Epithelial cell of prostate (primary cell): ENCODE measurements around the gene LHX4.

Experiments used
- DNase-seq: peaks from one replicate; pipeline ENCODE4 v3.0.0-alpha.2; 2011; ENCODE audit warnings: low read depth, low spot score
- H3K27ac ChIP-seq: fragments of 450-650 bp; 2 replicates; pipeline ENCODE4 v1.5.1; 2017; ENCODE audit warnings: mild to moderate bottlenecking

The LHX4 gene

DNA sequence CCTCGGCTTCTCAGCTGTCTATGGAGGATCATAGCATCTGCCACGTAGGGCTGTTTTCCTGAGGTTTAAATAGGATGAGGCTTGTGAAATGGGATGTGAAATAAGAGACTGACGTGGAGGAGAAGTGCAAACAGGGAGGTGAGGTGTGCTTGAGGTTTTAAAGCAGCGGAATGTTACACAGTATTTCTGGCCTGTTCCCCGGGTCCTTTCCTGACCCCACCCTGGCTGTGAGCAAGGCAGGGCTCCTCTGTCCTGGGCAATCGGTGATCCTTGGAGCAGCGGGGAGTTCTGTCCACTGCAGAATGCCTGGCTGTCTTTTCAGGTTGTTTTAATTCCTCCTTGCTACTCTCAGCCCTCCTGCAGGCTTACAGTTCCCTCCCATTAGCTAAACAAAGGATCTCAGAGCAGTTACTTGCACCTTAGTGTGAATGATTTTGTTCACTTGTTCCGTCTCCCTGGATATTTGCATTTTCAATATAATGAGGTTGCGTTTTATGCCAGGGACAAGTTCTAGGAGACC is 38.6 kb downstream of the LHX4 start:
- DNase-seq = no peak

DNA sequence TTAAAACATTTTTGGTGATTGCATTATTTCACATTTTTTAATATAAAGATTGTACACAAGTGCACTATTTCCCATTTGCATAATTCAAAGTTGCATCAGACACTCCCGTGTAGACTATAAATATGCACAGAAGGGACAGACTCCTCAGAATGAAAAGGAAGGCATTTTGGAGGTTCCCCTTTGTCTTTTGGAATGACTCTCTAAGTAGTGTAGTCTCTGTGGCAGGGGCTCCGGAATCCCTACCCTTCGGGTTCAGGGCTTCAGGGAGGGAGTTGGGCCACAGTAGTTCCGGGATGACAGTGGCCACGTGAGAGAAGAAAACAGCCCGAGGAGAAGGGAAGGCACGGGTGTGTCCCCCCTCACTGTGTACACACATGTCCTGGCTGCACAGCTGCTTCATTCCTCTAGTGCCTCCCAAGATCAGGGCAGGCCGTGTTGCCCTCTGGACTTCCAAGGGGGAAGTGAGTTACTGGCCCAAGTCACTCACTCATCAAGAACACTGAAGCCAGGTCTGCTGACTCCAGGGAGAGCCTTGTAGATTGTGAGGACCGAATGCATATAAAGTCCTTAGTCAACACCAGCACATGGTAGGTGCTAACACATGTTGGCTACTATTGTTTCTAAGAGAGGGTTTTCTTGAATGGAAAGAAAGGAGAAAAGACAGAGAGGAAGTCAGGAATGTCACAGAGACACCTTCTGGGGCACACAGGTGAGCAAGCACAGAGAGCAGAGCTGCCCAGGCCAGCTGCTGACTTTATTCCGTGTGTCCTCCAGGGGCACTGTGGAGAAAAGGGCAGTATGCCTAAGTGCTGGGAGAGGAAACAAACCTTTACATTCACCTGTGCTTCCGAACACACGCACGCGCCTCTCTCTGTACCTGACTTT is 39.8 kb downstream of the LHX4 start:
- H3K27ac ChIP-seq = no peak overlapping the region
- no peak for DNase-seq

More for the DNA sequence above, 38.6 kb downstream of the LHX4 start:
- H3K27ac ChIP-seq = no peak overlapping the region

DNA sequence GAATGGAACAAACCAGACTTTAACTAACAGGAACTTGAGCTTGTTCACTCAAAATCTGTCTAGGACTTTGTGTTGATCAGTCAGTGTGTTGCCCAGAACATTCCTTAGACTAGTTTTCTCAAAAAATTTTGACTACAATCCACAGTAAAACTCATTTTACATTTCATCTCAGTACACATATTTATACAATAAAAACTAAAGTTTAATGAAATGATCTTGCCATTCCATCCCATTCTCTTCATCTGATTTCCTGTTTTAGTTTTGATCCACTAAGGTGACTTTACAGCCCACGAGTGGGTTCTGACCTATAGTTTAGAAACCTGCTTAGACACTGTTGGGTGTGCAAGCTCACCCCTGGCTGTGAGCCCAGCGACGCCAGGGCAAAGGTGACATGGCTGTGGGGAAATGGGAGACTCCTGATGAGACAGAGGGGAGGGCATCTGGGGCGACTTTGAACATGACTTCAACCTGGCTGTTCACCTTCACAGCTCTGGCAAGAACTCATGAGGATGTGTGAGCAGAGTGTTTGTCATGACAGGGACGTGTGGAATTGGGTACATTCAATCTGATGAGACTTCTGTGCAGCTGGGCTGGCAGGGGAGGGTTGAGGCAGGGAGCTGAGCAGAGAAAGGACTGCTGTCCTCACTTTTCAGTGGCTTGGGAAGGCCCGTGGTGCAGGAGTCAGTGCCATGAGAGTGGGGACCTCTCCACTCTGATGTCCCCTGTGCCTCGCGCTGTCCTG is 40.6 kb downstream of the LHX4 start:
- DNase-seq = no peak

DNA sequence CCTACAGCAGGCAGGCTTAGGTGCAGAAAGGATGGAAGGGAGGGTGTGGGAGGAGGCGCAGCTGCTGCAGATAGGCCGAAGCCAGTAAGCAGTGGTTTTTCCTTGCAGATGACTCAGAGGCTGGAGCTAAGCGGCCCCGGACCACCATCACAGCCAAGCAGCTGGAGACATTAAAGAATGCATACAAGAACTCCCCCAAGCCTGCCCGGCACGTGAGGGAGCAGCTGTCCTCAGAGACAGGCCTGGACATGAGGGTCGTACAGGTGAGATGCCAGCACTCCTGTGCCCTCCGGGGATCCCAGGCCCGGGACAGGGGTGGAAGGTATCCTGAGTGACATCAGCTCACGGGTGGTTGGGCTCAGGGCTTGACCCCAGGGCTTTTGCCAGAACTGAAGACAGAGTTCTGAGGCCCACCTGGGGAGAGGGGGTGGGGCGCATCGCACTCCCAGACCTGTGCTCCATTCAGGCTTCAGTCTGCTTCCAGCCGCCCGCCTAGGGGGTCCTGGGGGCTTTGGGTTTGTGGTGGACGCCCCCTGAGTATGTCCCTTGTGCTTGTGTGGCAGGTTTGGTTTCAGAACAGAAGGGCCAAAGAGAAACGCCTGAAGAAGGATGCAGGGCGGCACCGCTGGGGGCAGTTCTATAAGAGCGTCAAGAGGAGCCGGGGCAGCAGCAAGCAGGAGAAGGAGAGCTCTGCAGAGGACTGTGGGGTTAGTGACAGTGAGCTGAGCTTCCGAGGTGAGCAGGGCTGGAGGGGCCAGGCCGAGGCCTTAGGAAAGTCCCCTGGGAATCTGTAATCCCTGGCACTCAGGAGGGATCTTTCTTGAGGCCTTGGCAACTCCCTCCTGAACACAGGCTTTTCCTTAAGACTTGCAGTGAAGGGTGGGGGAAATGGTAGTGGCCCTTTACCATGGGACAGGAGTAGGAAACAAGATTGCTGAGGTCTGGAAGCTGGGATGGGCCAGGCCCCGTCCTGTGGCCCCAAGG is 41.5 kb downstream of the LHX4 start:
- no peak for DNase-seq
- no peak overlapping the region for H3K27ac ChIP-seq

More for the DNA sequence above, 40.6 kb downstream of the LHX4 start:
- H3K27ac ChIP-seq = no peak overlapping the region

DNA sequence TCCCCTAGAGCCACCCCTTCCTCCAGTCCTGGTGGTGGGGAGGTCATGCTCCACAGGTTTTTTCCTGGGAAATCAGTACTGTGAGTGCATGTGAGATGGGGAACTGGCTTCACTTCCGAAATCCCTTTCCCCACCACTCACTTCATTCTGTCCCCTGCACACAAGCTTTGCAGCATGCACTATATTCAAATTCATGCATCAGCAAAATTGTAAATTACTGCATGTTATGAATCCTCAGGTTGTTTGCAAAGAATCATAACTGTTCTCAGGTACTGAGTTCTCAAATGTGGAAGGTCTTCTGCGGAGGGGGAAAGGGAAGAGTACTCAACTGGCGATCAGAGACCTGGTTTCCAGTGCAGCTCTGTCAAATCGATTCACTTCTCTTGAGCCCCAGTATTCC is 42.3 kb downstream of the LHX4 start:
- no peak for DNase-seq
- H3K27ac ChIP-seq = no peak overlapping the region

DNA sequence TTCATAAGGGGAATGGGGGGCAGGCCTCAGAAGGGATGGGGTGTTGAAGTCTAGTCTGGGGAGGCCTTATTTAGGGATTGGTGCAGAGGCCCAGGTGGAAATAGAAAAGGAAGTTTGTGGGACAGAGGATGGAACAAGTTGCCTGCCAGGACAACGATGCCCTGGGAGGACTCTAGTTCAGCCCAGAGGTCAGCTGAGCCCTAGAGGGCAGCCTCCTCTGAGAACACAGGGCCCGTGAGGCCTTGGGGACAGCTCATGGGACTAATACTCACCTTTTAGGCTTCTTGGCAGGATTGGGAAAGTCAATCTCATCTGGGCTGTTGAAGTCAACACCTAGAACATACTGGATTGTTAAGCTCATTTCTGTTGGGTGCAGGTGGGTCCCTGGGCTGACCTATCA is 43.0 kb downstream of the LHX4 start:
- no peak for DNase-seq
- H3K27ac ChIP-seq = no peak overlapping the region

DNA sequence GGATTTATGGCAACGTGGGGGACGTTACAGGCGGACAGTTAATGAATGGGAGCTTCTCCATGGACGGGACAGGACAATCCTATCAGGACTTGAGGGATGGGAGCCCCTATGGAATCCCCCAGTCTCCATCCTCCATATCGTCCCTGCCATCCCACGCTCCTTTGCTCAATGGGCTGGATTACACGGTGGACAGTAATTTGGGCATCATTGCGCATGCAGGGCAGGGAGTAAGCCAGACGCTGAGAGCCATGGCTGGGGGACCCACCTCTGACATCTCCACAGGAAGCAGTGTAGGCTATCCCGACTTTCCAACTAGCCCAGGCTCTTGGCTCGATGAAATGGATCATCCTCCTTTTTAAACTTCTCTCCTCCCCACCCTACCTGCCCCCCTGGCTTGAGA is 44.2 kb downstream of the LHX4 start:
- no peak overlapping the region for H3K27ac ChIP-seq
- no peak for DNase-seq

DNA sequence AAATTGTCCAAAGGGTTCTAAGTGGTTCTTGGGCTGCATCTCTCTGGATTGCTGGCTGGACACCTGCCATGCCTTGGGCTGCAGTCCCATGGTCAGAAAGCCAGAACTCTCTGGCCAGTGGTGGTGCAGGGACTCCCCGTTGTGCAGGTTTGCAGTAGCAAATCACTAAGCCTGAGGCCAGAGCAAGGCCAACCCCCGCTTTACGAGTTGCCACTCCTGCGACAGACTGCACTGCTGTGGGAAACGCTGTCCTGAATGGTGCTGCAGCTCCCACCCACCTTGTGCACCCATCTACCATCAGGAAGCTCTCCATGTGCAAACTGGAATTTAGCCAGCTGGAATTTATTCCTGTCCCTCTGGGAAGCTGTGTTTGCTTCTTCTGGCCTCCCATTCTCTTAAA is 45.7 kb downstream of the LHX4 start:
- no peak overlapping the region for H3K27ac ChIP-seq
- DNase-seq = no peak

DNA sequence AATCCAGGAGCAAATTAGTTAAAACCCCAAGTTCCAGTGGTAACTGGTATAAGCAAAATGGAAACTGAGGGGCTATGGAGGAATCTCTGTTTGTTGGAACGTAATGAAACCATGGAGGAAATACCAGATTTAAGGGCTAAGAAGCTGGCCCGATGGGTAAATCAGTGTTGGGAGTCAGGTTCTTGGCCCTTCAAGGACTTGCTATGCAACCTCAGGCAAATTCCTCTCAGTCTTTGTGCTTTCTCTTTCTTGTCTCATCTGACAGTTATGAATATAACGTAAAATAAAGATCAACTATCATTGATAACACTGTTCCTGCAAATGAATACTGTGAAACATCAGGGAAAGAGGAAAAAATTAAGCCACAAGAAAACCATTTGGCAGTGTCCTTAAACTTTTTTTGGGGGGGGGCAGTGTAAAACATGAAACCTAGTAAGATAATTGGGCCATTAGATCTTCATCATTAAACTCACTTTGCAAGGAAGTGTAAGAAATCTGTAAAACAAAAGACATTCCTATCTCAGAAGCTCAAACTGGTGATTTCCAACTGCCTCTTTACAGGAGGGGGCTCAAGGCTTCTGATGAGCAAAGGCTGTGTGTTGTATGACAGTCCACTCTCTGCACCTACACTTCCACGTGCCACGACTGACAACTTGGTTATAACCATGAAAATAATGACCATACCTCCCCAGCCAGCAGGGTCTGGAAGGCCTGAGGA is 47.6 kb downstream of the LHX4 start:
- H3K27ac ChIP-seq = no peak overlapping the region
- DNase-seq = no peak

DNA sequence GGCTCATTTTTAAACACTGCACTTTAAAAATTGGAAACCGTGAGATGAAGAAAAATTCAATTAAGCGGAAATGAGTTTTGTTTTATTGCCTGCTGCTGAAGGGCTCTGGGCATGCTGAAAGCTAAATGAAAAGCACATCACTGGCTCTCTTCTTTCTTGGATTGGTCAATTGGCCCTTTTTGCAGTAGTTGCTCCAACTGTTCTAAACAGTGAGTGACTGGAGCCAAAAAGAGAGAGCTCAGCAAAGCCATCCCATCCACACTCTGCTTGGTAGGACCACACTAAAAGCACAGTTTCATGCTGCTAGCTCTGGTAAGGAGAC is 48.1 kb downstream of the LHX4 start:
- DNase-seq = no peak
- no peak overlapping the region for H3K27ac ChIP-seq

DNA sequence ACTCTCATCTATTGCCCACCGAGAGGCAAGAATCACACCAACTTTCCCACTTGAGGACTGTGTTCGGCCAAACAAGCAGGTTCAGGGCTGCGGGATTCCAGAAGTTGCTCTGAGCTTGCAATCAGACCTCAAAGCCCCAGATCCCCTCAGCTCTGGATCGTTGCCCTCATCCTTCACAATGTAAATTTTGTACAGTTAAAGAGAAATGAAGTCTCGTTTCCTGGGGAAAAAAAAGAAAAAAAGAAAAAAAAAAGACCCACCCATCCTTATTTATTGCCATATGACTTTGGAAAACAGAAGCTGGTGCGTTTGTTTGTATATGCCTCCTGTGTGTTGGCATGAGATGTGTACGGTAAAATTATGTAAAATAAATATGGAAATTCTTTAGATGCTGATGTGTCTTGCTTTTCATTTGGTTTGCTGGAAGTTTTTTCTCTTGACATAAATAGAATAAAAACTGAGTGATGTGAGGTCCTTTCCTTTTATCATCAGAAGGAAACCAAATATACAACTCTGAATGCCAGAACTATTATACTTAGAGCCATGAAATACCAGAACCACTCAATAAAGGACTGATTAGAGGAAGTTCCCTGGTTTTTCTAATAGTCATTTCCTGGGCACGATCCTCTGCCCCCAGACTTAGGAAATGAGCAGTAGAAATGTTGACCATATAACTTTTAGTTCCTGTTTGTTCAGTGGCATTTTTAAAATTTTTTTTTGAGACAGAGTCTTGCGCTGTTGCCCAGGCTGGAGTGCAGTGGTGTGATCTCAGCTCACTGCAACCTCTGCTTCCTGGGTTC is 48.7 kb downstream of the LHX4 start:
- DNase-seq = no peak
- no peak overlapping the region for H3K27ac ChIP-seq

DNA sequence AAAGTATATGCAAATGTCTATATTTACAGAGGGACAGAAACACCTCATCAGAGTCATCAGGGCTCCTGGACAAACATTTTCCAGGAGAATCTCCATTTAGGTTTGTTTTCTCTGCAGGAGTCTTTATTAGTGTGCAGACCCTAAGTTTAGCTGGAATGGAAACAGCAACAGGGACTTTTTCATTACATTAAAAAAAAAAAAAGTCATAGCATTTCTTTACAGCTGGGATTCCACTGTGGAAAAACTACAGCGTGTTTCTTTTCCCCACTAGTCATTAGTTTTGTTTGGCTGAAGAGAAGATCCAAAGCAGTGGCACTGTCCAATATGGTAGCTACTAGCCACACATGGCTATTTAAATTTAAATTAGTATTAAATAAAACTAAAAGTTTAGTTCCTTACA is 49.6 kb downstream of the LHX4 start:
- DNase-seq = no peak
- no peak overlapping the region for H3K27ac ChIP-seq

DNA sequence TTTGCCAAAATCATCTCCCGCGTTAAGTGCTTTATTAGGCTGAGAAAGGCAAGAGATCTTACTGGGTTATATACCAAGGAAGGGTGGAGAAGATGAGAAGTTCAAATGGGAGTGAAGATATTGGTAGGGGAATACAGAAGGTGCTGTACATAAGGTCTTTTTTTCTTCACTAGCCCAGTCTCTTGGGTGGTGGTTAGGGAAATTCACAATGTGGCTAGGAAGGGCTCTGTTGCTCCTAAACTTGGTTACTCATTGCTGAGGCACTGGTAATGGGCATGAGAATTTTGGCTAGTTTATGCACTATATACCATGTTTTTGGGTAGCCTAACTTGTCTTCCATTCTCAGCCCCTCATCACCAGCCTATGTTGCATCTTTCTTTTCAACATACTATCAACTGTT is 50.6 kb downstream of the LHX4 start:
- H3K27ac ChIP-seq = no peak overlapping the region
- no peak for DNase-seq

DNA sequence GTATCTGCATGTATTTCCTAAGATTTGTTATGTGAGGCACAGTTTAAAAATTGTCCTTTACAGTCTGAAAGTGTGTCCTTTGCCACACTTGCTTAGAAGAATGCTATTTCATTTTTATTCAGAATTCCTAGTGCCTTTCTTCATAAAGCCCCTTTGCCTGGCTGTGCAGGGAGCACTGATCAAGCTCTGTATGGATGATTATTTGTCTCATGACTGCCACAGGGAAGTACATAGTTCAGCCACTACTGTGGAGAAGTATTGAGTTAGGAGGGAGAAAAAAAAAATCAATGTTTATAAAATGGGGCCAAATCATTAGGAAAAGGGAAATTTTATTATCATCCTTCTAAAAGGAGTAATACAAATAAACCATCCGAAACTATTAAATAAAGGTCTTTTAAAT is 51.4 kb downstream of the LHX4 start:
- no peak for DNase-seq

DNA sequence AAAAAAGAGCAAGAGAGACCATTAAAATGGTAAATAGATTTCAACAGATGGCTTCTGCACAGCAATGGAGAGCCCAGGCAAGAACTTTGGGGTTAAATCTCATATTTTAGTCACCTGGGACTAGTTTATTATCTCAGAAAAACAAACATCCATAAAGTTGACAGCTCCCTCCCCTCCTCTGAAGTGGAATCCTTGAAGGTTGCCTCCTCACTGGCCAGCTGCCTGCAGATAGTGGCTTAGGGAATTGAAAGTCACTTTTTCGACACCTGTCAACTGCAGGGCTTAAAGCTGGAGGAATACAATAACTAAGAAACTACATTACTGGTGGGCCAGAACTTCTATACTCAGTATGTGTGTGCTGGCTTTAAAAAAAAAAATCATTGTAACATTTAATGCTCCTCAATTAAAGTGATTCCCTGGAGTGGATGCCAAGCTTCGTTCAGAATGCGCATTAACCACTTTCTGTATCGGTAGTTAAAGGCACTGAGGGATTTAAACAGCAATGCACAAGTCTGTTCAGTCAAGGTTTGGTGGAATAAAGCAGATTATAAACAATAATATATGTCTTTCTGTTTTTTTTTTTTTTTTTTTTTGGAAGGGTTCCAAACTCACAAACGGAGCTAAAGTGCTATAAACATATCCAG is 52.5 kb downstream of the LHX4 start:
- no peak for DNase-seq
- no peak overlapping the region for H3K27ac ChIP-seq

More for the DNA sequence above, 51.4 kb downstream of the LHX4 start:
- H3K27ac ChIP-seq = no peak overlapping the region

DNA sequence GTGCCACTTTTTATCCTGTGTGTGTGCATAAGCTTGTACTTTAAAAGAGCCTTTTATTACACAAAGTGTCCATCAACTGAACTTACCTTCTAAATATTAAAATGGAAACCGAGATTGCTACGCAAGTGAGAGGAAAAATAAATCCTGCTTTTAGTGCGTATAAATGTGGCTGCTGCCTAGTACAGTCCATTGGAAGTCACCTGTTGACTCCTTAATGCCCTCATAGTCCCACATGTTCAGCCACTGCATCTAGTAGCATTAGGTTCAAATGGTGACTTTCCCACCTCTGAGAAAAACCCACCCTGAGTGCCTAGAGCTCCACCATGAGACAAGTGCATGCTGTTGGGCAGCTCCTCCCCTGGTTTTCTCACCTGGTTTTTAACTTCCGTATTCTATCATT is 53.0 kb downstream of the LHX4 start:
- H3K27ac ChIP-seq = no peak overlapping the region
- DNase-seq = no peak

DNA sequence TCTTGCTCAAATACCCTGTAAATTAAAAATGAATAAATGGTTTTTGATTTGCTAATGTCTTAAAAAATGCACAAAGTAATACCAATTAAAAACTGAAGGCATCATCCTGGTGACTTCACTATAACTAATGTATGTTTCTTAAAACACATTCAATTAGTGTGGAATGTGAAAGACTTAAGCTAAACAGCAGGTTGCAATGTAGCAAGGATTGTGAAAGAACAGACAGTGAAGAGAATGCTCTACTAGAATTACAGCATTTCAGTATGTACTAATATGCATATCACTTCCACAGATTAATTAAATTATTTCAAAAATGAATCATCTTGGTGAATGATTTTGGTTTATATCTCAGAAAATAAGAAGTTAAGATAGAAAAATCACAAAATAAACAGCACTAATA is 56.4 kb downstream of the LHX4 start:
- no peak overlapping the region for H3K27ac ChIP-seq
- DNase-seq = no peak

DNA sequence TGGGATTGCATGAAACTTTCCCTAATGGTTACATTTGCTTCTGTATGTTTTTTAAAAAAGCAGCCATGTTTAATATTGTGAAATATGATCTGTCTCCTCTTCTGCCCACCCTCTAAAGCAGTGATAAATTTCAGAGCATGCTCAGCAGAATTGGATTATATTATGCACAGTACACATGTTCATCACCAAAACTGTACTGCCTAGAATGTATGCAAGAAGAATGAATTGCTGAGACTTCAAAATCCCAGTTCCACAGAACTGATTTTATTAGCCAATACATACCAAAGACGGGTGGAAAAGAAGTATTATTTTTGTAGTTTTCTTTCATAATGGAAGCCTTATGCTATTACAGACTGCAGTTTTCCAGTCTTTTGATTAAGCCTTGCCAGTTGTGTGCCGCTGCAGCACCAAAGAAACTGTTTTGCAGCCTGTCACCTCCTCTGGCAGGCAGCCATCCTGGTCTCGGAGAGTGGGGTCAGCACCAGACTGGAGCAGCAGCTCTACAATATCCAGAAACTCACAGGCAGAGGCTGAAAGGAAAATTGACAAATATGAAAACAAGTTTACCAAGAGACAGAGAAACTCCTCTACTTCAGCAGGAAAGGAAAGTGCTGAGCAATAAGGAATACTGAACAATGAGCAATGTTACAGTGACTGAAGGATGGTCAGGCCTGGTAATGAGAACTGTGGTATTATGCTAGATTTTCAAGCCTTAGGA is 58.1 kb downstream of the LHX4 start:
- H3K27ac ChIP-seq = no peak overlapping the region
- no peak for DNase-seq
